Stomach (tissue), 4 donors: ENCODE measurements around the gene PLCG1.

Experiments
- CTCF ChIP-seq, 7 experiments: fragments of 450-650 bp in 4 of 7; fragments of 200-600 bp in 3 of 7; sonication (generic) in 3 of 7; IDR thresholded peaks; one replicate each; pipeline ENCODE4 v1.5.1; 2016 to 2019; ENCODE audit warnings: antibody characterized with exemption in 7 of 7, control low read depth in 2 of 7, mild to moderate bottlenecking in 1 of 7
- POLR2A ChIP-seq, 4 donors: fragments of 450-650 bp; IDR thresholded peaks; one replicate each; pipeline ENCODE4 v1.6.1; 2016; ENCODE audit warnings: antibody characterized with exemption in 4 of 4, control low read depth in 2 of 4, mild to moderate bottlenecking in 1 of 4, moderate library complexity in 1 of 4
- POLR2AphosphoS5 ChIP-seq, 3 donors: sonication (generic); formaldehyde crosslinking; IDR thresholded peaks; one replicate each; pipeline ENCODE4 v1.6.1; 2016; ENCODE audit warnings: antibody characterized with exemption in 3 of 3

- no peak for TF ChIP-seq POLR2A (IDR thresholded peaks at IDR 0.05)
- no peak for TF ChIP-seq CTCF (IDR thresholded peaks at IDR 0.05)
- TF ChIP-seq POLR2AphosphoS5 (IDR thresholded peaks at IDR 0.05), result no peak
These were observed 17.9 kb downstream of the PLCG1 start for GRCh38 chr20:41155261-41155660.
